ENCODE data around the gene TEX30.

DNA sequence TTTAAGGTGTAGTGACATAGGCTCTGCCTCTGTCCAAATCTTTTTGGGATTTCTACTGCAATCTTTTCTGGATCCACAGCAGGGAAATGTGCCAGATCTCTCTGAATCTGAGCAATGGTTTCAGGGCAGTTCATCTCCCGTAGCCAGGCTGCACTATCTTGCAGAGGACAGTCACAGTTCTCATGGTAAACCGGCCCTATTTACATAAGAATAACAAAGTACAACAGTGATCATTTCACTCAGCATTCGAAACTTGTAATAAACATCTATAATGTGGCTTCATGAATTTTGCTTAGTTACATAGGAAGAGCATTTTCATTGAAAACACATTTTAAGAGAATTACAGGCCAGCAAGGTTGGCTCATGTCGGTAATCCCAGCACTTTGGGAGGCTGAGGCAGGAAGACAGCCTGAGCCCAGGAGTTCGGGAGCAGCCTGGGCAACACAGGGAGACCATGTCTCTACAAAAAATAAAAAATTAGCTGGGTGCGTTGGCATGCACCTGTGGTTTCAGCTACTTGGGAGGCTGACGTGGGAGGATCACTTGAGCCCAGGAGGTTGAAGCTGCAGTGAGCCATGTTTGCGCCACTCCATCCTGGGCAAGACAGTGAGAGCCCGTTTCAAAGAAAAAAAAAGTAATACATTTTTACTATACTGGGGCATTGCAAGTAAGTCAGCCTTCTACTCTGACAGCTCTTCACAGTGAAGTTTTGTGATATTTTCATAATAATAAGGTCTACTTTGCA, 20.2 kb upstream of the TEX30 start:
- TF ChIP-seq, protein P1, sequence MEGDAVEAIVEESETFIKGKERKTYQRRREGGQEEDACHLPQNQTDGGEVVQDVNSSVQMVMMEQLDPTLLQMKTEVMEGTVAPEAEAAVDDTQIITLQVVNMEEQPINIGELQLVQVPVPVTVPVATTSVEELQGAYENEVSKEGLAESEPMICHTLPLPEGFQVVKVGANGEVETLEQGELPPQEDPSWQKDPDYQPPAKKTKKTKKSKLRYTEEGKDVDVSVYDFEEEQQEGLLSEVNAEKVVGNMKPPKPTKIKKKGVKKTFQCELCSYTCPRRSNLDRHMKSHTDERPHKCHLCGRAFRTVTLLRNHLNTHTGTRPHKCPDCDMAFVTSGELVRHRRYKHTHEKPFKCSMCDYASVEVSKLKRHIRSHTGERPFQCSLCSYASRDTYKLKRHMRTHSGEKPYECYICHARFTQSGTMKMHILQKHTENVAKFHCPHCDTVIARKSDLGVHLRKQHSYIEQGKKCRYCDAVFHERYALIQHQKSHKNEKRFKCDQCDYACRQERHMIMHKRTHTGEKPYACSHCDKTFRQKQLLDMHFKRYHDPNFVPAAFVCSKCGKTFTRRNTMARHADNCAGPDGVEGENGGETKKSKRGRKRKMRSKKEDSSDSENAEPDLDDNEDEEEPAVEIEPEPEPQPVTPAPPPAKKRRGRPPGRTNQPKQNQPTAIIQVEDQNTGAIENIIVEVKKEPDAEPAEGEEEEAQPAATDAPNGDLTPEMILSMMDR (IDR thresholded peaks at IDR 0.05): no peak
- TF ChIP-seq EZH2 (IDR thresholded peaks at IDR 0.05; ENCODE audit: borderline replicate concordance, insufficient read depth, low read depth, low read length, poor library complexity, severe bottlenecking): no peak

Measured in B cell (primary cell).